ENCODE data around the gene KCNV2. TPM values are rescaled to one million over a fixed set of nuclear protein-coding genes. Genes with fewer than 3 reads are reported as not detected.

KCNV2 gene
- total and polyA plus RNA-seq, 5 experiments from 2014 or later = not detected

DNA sequence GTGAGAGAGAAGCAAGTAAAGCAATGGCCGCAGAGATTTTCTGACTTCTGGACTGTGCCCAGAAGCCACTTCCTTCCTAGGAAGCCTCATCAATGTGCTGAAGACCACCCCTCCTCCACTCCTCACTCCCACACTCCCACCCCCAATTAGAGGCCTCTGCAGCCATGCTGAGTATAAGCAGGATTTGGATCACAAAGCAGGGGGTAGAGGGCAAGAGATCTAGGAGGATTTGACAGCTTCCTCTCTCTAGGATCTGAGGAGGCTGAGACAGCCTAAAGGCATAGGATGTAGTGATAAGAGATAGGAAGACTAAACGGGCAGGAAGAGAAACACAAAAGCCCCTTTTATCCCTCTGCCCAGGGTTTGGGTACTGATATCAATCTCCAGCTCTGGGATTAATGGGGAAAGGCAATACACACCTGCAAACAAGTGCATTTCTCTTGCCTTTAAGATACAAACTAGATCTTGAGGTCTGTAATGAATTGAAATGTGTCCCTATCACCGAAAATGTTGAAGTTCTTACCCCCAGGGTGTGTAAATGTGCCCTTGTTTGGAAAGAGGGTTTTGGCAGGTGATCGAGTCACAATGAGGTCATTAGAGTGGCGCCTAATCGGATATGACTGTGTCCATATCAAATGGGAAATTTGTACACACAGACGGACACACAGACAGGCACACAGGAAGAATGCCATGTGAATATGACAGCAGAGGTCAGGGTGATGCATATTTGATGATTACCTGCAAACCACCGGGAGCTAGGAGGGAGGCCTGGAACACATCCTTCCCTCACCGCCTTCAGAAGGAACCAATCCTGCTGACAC, 28.5 kb downstream of the KCNV2 start:
- ATAC-seq (no peak), DNase-seq (no peak)
- Mint-ChIP-seq H3K9me3 (peaks cover 2 to 21% (median 11%) of the 10 kb centered on the region in 9 donors), H3K27me3 (no peaks in the 10 kb centered on the region), H3K4me3 (no peak overlapping the region), H3K27ac (peak overlapping the region in 2 of 10 donors; percentile 5 to 68), H3K36me3 (peaks cover 30 to 58% (median 47%) of the 10 kb centered on the region in 3 donors), H3K4me1 (peaks cover 3 to 10% (median 6%) of the 10 kb centered on the region in 4 donors)
- POLR2A ChIA-PET = no interaction called here

- no peak overlapping the region for H3K27ac Mint-ChIP-seq
- peaks cover 3 to 10% (median 7%) of the 10 kb centered on the region in 4 donors for H3K4me1 Mint-ChIP-seq
- H3K9me3 Mint-ChIP-seq = peaks cover 3 to 25% (median 16%) of the 10 kb centered on the region in 9 donors
- ATAC-seq (no peak), DNase-seq (no peak)
- POLR2A ChIA-PET = no interaction called here
- no peak overlapping the region for H3K4me3 Mint-ChIP-seq
- H3K36me3 Mint-ChIP-seq = peaks cover 50 to 65% (median 57%) of the 10 kb centered on the region in 3 donors
- H3K27me3 Mint-ChIP-seq = no peaks in the 10 kb centered on the region
Measured at GRCh38 chr9:2749485-2749884, 32.2 kb downstream of the KCNV2 start.

- Mint-ChIP-seq H3K4me3 (no peak overlapping the region), H3K27ac (no peak overlapping the region), H3K4me1 (peaks cover 0 to 2% (median 0%) of the 10 kb centered on the region in 4 donors), H3K9me3 (peaks cover 3 to 19% (median 11%) of the 10 kb centered on the region in 9 donors), H3K27me3 (no peaks in the 10 kb centered on the region), H3K36me3 (peaks cover 53 to 78% (median 72%) of the 10 kb centered on the region in 3 donors)
- no peak for ATAC-seq
- no peak for DNase-seq
- POLR2A ChIA-PET = no interaction called here
Measured at GRCh38 chr9:2755285-2755684, 38.0 kb downstream of the KCNV2 start.

DNA sequence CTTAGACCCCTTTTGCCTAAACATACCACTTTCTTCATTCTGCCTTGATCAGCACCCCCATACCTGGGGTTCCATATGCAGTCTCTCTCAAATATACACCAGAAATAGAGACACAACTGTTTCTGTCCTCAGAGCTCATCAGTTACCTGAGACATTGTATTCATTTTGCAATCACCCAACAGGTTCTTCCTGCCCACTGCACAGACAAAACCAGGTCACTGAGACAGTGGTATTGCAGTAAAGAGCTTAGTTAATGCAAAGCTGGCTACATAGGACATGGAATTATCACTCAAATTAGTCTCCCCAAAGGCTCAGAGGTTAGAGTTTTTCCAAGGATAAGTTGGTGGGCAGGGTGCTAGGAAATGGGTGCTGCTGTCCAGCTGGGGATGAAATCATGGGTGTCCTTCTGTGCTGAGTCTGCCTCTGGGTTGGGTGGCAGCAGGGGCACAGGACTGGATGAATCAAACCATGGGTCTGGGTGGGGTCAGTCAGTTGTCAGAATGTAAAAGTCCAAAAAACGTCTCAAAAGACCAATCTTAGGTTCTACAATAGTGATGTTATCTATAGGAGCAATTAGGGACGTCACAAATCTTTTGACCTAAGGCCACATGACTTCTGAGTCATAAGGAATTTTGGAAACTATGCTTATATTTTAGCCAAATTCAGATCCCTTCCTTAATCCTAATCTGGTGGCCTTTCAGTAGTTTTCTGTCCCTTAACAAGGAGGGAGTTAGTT, 41.0 kb downstream of the KCNV2 start:
- Mint-ChIP-seq H3K27me3 (no peaks in the 10 kb centered on the region), H3K4me3 (no peak overlapping the region), H3K27ac (peak overlapping the region in 1 of 10 donors; percentile 24), H3K36me3 (peaks cover 38 to 73% (median 64%) of the 10 kb centered on the region in 3 donors), H3K9me3 (peaks cover 0 to 13% (median 3%) of the 10 kb centered on the region in 9 donors), H3K4me1 (peaks cover 0 to 7% (median under 1%) of the 10 kb centered on the region in 4 donors)
- DNase-seq (no peak), ATAC-seq (no peak)
- POLR2A ChIA-PET = no interaction called here

GRCh38 chr9:2758898-2759510, 41.7 kb downstream of the KCNV2 start:
- Mint-ChIP-seq H3K9me3 (peaks cover 0 to 13% (median 2%) of the 10 kb centered on the region in 9 donors), H3K4me3 (no peak overlapping the region), H3K36me3 (peaks cover 31 to 66% (median 58%) of the 10 kb centered on the region in 3 donors)

GRCh38 chr9:2761424-2761823, 44.1 kb downstream of the KCNV2 start:
- POLR2A ChIA-PET = no interaction called here

More at GRCh38 chr9:2758898-2759510, 41.7 kb downstream of the KCNV2 start:
- no peak for ATAC-seq
- POLR2A ChIA-PET = no interaction called here
- H3K4me1 Mint-ChIP-seq = peaks cover 4 to 8% (median 6%) of the 10 kb centered on the region in 4 donors
- DNase-seq = no peak
- no peaks in the 10 kb centered on the region for H3K27me3 Mint-ChIP-seq
- no peak overlapping the region for H3K27ac Mint-ChIP-seq

DNA sequence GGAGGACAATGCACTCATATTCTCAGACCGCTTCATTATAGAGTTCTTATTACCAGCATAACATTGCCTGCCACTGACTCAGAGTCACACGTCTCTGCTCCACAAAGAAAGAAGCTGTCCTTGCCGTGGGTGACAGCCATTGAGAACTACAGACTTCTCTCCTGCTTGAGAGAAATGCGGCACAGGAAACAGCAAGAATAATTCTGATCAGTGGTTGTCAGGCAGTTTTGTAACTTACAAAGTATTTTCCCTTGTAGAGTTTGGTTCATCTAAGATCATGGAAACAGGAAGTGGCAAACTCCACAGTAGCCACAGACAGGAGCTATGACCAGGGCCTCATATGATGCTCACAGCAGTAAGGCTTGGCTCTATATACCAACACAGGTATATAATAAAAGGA, 47.0 kb downstream of the KCNV2 start:
- POLR2A ChIA-PET = no interaction called here
- peaks cover 7 to 38% (median 35%) of the 10 kb centered on the region in 3 donors for H3K36me3 Mint-ChIP-seq
- ATAC-seq (peak; percentile 76 to 90), DNase-seq (peak in 4 of 10 donors; percentile 2 to 47 (median 30))
- H3K27ac Mint-ChIP-seq = peak overlapping the region; percentile 66 to 94 (median 87)
- H3K4me1 Mint-ChIP-seq = peaks cover 19 to 29% (median 26%) of the 10 kb centered on the region in 4 donors
- H3K9me3 Mint-ChIP-seq = no peaks in the 10 kb centered on the region
- H3K4me3 Mint-ChIP-seq = peak overlapping the region in 8 of 10 donors; percentile 5 to 72 (median 43)
- H3K27me3 Mint-ChIP-seq = no peaks in the 10 kb centered on the region

More at GRCh38 chr9:2761424-2761823, 44.1 kb downstream of the KCNV2 start:
- Mint-ChIP-seq H3K27ac (peak overlapping the region in 1 of 10 donors; percentile 4), H3K9me3 (no peaks in the 10 kb centered on the region), H3K4me1 (peaks cover 19 to 29% (median 26%) of the 10 kb centered on the region in 4 donors), H3K4me3 (no peak overlapping the region), H3K27me3 (no peaks in the 10 kb centered on the region), H3K36me3 (peaks cover 20 to 50% (median 44%) of the 10 kb centered on the region in 3 donors)
- no peak for ATAC-seq
- no peak for DNase-seq

- H3K4me3 Mint-ChIP-seq = peak overlapping the region in 2 of 10 donors; percentile 2 to 11
Measured at GRCh38 chr9:2765250-2765880, 48.1 kb downstream of the KCNV2 start.

DNA sequence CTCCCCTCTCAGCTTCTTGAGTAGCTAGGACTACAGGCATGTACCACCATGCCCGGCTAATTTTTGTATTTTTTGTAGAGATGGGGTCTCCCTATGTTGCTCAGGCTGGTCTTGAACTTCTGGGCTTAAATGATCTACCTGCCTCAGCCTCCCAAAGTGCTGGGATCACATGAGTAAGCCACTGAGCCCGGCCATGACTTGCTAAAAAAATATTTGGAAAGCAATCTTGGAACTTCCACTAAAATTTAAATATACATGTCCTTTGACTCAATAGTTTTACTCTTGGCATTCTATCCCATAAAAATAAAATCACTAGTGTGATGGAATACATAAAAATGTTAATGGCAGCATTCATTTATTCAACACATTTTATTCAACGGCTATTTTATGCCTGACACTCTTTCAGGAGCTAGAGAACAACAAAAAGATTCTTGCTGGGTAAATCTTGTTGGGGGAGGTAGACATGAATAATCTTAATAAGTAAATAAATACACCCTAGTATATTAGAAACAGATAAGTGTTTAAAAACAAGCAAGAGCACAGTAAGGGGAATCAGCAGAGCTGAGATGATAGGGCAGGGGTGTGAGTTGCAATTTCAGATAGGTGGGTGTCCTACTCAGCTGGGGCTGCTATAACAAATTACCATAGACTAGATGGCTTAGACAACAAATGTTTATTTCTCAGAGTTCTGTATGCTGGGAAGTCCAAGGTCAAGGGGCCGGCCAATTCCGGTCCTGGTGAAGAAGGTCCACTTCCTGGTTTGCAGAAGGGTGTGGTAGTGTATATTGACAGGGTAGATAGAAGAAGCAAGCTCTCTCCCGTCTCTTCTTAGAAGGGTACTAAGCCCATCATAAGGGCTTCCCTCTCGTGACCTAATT, 50.7 kb downstream of the KCNV2 start:
- DNase-seq (no peak), ATAC-seq (no peak)
- H3K4me3 Mint-ChIP-seq = no peak overlapping the region
- no peaks in the 10 kb centered on the region for H3K27me3 Mint-ChIP-seq
- POLR2A ChIA-PET = no interaction called here
- H3K27ac Mint-ChIP-seq = peak overlapping the region in 4 of 10 donors; percentile 3 to 64 (median 39)
- H3K9me3 Mint-ChIP-seq = peaks cover 0 to 9% (median 0%) of the 10 kb centered on the region in 9 donors
- peaks cover 15 to 29% (median 27%) of the 10 kb centered on the region in 4 donors for H3K4me1 Mint-ChIP-seq
- peaks cover 25 to 51% (median 46%) of the 10 kb centered on the region in 3 donors for H3K36me3 Mint-ChIP-seq

More at GRCh38 chr9:2765250-2765880, 48.1 kb downstream of the KCNV2 start:
- ATAC-seq = peak in 1 of 2 donors; percentile 32
- Mint-ChIP-seq H3K4me1 (peaks cover 19 to 29% (median 26%) of the 10 kb centered on the region in 4 donors), H3K27ac (peak overlapping the region; percentile 45 to 89 (median 77)), H3K27me3 (no peaks in the 10 kb centered on the region), H3K9me3 (no peaks in the 10 kb centered on the region), H3K36me3 (peaks cover 7 to 39% (median 37%) of the 10 kb centered on the region in 3 donors)
- DNase-seq = peak in 1 of 10 donors; percentile 4
- POLR2A ChIA-PET = no interaction called here

DNA sequence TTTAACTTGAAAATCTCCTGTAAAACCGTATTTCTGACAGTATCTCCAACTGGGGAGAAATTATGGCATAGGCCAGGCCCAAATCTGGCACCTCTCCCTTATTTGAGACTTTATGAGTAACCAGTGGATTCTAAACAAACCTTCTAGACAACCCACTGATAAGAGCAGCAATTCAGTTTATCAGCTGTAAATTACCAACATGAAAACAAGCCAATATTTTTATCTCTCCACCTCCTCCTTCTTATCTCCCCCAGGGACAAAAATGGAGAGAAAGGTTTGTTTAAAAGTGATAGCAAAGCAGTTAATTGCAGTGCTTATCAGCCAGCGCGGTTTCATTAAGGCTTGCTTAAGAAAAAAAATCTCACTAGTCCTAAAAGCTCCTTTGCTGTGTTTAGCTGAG, 53.8 kb downstream of the KCNV2 start:
- no peaks in the 10 kb centered on the region for H3K27me3 Mint-ChIP-seq
- POLR2A ChIA-PET = no interaction called here
- ATAC-seq (no peak), DNase-seq (no peak)
- no peak overlapping the region for H3K4me3 Mint-ChIP-seq
- H3K27ac Mint-ChIP-seq = no peak overlapping the region
- H3K36me3 Mint-ChIP-seq = peaks cover 47 to 78% (median 76%) of the 10 kb centered on the region in 3 donors
- H3K4me1 Mint-ChIP-seq = peaks cover under 1 to 3% (median 1%) of the 10 kb centered on the region in 4 donors
- peaks cover 7 to 37% (median 21%) of the 10 kb centered on the region in 9 donors for H3K9me3 Mint-ChIP-seq

DNA sequence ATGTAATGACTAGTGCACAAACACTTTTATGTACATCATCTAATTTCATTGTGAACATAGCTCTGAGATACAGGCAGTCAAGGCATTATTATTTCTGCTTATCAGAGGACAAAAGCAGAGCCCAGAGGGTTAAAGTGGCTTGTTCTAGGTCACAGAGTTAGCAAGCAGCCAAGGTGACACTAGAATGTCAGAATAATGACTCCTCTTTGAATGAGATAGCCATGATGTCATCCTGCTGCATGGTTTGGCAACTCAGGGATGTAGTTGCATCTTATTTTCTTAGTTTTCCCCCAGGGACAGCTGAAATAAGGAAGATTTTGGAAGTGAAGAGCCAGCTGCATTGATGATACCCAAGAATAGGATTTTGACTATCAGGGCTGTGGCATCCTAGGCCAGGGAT, 54.4 kb downstream of the KCNV2 start:
- peaks cover 0 to 2% (median 1%) of the 10 kb centered on the region in 4 donors for H3K4me1 Mint-ChIP-seq
- no peak overlapping the region for H3K27ac Mint-ChIP-seq
- ATAC-seq (no peak), DNase-seq (no peak)
- POLR2A ChIA-PET = no interaction called here
- H3K36me3 Mint-ChIP-seq = peaks cover 53 to 83% (median 82%) of the 10 kb centered on the region in 3 donors
- H3K27me3 Mint-ChIP-seq = no peaks in the 10 kb centered on the region
- peaks cover 7 to 43% (median 22%) of the 10 kb centered on the region in 9 donors for H3K9me3 Mint-ChIP-seq
- H3K4me3 Mint-ChIP-seq = no peak overlapping the region
